Ammon's horn (tissue), 1 donor: Measurements from ENCODE around the gene TMC2.

ENCODE experiments used
- DNase-seq: peaks from one replicate; pipeline ENCODE4 v3.0.0-alpha.2; 2016; ENCODE audit warnings: low spot score

Gene TMC2

DNA sequence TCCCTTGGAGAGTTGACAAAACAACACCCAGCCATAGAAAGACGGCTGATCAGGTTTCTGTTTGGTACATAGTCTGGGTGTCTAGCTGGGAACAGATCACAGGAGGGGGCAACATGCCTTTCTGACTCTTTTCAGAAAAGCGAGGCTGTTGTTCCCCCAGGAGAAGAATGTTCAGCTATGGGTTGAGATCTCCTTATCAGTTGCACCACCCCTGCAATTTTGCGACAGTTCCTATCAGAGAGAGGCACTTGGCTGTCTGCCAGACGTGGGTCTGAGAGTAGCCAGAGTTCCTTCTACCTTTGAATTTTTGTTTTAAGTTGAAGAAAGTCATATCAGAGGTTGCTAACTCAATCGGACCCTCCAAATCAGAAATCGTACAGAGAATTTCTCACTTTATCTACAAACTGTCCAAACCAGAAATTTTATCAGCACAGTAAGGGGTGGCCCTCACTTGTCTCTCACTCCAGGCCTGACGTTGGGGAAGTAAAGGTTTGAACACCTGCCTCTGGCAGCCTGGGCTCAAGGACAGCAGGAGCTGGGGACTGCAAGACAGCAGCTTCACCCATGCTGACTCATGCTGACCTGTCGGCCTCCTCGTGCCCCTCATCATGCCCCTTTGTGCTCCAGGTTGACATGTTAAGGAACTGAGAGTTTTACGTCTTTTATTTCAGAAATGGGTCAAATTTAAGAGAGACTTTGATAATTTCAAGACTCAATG lies 42.3 kb downstream of the TMC2 start:
- DNase-seq = no peak

- no peak for DNase-seq
Measured at GRCh38 chr20:2585811-2586210, 49.4 kb downstream of the TMC2 start.

GRCh38 chr20:2593756-2594155 lies 57.4 kb downstream of the TMC2 start:
- DNase-seq = no peak

- DNase-seq = no peak
Measured at GRCh38 chr20:2595076-2595475, 58.7 kb downstream of the TMC2 start.

- no peak for DNase-seq
Measured at GRCh38 chr20:2596673-2597279, 60.4 kb downstream of the TMC2 start.

- no peak for DNase-seq
Measured at GRCh38 chr20:2599288-2600006, 63.1 kb downstream of the TMC2 start.

DNA sequence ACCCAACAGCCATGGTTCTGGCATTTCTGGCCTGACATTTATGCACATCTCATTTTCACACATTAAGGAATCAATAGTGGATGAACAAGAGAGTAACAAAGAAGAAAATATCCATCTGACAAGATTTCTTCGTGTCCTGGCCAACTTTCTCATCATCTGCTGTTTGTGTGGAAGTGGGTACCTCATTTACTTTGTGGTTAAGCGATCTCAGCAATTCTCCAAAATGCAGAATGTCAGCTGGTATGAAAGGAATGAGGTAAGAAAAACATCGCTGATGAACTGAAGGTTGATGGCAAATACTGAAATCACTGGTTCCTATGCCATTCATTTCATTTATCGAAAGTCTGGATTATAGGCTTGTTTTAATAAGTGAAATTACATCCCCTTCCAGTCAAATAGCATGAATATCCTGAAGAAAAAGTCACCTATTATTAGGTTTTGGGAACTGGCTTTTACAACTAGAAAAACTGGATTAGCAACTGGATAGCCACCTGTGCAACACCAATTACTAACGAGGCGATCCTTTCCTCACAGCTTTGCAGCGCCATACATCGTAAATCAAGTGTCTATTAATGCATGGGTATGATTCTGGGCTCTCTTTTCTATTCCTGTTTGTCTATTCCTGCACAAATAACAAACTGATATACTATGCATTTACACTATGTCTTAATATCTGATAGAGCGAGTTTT lies 65.8 kb downstream of the TMC2 start:
- DNase-seq = no peak

DNA sequence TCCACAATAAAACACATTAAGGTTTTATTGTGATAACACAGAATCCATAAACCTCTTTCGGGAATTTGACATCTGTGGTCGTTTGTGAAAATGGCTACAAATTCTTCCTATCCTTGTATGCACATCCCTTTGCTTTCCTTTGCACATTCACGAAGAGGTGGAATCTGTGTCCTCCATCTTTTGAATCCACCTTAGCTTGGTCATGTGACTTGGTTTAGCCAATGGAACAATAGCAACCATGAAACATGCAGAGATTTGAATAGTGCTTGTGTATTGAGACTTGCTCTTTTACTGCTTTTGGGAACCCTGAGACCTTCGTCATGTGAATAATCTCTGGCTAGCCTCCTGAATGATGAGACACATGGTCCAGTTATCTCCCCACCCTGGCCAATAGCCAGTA lies 66.4 kb downstream of the TMC2 start:
- no peak for DNase-seq

DNA sequence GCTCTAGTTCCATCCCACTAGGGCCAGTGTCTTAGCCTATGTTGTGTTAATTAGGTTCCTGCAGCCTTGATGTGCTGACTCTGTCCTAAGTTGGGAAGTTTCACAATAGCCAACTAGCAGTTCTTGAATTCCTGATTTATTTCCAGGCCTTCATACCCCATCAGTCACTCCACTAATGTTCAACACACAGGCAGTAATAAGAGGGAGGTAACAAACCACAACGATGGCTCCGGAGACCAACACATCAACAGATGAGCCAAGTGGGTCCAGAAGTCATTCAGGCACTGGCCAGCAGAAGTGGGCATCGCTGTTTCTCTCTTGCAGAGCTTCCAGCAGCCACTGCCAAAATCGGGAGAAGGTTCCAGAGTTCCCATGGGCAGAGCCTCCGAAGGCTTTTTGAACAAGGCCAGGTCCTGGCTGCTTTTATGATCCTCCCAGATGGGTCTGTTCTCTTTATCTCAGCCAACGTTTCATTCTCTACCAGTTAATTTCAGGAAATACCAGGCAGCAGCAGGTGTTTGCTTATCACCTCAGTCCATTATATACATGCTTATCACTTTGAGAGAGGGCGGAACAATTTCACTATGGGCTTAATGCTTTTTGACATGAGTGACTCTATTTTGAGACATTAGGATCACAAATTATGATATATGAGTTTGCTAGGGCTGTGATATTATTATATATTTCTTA lies 67.6 kb downstream of the TMC2 start:
- no peak for DNase-seq

- DNase-seq = no peak
Measured at GRCh38 chr20:2604506-2604835, 68.1 kb downstream of the TMC2 start.

DNA sequence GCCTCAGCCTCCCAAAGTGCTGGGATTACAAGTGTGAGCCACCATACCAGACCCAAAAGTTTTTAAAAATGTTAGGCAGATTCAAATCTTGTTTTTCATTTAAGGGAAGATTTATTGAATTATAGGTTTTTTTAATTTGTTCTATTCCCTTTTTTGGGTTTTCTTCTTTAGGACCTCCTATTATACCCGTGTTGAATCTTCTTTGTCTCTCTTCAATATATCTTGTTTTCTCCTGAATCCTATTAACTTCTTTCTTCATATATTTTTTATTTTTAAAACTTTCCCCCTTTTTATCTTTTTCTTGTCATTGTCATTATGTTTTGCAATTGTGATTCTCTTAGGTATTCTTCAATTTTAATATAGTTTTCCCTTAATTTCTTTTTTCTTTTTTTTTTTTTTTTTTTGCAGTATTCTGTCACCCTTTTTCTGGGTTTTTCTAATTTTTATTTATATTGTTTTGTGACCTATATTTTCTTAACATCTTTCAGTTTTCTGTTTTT lies 70.2 kb downstream of the TMC2 start:
- no peak for DNase-seq

DNA sequence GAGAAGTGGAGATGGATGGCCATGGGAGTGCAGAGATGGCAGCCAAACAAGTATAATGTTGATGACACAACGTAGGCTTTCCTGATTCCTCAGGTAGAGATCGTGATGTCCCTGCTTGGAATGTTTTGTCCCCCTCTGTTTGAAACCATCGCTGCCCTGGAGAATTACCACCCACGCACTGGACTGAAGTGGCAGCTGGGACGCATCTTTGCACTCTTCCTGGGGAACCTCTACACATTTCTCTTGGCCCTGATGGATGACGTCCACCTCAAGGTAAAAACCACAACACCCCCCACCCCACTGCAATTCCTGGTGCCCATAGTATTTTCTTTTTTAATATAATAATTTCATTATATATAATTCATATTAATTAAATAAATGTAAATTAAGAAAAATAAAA lies 74.0 kb downstream of the TMC2 start:
- DNase-seq = no peak

DNA sequence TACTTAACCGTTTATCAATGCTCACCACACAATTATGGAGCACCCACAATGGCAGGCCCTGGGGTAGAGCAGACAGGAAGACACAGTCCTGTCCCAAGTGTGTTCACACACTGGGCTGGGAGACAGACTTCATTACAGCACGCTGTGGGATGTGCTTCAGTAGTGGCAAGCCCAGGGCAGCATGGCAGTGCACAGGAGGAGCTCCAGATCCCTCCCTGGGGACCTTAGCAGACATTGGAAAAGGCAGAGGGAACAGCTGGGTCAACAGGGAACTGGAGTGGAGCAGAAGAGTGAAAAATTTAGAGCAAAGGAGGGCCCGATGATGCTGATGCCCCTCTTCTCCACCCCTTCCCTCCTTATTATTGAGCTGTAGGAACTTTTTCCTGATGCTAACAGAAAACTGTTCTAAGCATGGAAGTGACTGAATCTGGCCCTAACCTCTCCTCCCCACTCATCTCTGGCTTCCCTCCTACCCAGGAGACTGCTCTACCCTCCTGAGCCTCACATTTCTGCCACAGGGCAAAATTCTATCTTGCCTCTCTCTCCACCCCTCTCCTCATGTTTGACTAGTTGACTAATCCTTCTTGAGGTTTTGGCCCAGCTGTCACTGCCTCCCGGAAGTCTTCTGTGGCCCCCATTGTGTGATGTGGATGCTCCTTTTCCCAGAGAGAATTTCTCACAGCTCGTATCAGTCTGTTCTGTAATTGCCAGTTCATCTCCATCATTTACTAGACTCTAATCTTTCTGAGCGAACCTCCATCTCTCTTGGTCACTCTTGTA lies 74.8 kb downstream of the TMC2 start:
- no peak for DNase-seq

DNA sequence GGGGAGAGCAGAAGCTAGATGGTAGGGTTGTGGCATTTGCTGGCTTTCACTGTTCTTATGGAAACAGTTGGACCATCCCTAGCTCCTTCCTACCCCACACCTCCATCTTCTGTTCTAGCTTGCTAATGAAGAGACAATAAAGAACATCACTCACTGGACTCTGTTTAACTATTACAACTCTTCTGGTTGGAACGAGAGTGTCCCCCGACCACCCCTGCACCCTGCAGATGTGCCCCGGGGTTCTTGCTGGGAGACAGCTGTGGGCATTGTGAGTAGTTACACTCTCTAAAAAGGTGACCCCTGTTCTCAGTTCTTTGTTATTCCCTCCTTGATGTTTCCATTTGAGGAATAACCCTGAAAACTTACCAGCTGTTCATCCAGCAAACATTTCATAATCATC lies 75.7 kb downstream of the TMC2 start:
- no peak for DNase-seq

- DNase-seq = no peak
Measured at GRCh38 chr20:2616634-2617033, 80.3 kb downstream of the TMC2 start.

- no peak for DNase-seq
Measured at GRCh38 chr20:2617099-2617714, 80.8 kb downstream of the TMC2 start.

DNA sequence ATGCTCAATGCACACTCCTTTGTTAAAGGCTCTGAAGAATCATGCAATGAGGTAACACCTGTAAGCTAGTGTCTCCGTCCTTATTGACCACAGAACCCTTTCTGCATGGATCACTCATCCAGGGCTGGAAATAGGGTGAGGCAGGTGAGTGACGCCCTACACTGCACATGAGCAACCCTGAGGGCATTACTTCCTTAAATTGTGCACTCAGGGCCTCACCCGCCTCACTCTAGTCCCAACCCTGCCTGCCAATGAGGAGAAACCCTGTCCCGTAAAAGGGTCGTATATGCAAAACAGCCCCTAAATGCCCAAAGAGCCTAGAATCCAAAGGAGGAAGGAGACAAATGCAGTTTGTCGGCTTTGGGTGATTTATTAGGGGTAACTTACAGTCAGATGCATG lies 82.4 kb downstream of the TMC2 start:
- DNase-seq = no peak

GRCh38 chr20:2619337-2619736 lies 83.0 kb downstream of the TMC2 start:
- DNase-seq = no peak

DNA sequence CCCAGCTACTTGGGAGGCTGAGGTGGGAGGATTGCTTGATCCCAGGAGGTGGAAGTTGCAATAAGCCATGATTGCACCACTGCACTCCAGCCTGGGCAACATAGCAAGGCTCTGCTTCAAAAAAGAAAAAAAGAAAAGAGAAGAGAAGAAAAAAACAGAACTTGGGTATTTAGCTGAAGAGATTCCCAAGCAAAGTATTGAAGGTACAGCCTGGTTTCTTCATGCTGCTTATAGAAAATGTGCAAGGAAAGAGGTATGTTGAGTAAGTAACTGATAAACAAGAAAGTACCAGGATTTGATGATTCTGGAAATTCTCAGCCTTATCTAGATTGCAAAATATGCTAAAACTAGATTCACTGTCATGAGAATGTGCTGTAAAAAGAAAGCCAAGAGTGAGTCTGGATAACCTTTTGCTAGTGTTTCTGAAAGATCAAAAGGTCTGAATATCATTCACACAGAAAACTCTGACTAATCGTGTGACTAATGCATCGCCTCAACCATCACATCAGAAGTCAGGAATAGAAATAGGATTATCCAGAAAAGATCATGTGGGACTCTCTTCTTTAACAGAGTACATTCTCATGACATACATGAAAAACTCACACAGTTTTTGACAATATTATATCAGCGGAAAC lies 83.7 kb downstream of the TMC2 start:
- DNase-seq = no peak

DNA sequence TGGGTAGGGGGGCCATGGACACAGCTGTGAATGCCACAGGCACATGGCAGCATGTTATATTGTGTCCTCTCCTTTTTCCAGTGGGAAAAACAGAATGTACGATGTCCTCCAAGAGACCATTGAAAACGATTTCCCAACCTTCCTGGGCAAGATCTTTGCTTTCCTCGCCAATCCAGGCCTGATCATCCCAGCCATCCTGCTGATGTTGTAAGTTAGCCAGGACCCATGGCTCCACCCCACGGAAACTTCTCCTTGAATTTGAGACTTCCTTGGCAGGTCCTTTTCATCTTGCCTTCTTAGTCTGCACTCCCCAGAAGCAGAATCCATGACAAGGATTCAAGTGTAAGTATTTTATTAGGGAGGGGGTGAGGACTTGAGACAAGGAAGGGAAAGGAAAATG lies 87.8 kb downstream of the TMC2 start:
- no peak for DNase-seq
